ENCODE results near the gene ZNRD2.
A peak's percentile ranks its signal among the peaks of the same experiment; 100 is the strongest.

The ZNRD2 gene

DNA sequence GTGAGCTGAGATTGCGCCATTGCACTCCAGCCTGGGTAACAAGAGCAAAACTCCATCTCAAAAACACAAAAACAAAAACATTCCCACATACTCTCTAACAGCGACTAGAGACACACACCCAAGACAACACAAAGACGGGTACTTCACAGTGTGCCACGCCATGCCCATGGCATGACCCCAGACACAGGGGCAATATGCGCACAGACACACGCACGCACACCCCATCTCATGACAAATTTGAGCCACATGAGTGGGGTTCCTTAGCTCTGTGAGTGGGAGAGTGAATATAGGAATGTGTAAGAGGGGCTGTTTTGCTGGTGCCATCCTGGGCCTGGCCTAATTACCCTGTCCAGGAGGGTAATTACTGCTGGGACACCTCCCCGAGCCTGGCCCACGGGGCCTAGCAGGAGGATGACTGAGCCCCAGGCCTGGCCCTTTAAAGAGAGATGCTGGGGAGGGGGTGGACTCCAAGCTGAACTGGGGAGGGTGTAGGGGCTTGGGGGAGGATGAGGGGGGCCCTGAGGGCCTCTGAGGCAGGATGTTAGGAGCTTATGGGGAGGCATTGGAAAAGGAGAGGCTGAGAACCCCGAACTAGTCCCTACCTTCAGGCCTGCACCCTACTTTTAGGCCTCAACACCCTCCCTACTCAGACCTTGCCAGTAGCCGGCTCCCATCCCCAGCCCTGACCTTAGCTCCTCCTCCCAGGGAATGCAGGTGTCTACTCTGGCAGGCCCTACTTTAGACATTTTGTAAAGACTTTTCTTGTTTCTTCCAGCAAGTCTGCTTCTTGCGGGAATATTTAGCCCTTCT lies 13.6 kb upstream of the ZNRD2 start:
- no peak for DNase-seq

DNA sequence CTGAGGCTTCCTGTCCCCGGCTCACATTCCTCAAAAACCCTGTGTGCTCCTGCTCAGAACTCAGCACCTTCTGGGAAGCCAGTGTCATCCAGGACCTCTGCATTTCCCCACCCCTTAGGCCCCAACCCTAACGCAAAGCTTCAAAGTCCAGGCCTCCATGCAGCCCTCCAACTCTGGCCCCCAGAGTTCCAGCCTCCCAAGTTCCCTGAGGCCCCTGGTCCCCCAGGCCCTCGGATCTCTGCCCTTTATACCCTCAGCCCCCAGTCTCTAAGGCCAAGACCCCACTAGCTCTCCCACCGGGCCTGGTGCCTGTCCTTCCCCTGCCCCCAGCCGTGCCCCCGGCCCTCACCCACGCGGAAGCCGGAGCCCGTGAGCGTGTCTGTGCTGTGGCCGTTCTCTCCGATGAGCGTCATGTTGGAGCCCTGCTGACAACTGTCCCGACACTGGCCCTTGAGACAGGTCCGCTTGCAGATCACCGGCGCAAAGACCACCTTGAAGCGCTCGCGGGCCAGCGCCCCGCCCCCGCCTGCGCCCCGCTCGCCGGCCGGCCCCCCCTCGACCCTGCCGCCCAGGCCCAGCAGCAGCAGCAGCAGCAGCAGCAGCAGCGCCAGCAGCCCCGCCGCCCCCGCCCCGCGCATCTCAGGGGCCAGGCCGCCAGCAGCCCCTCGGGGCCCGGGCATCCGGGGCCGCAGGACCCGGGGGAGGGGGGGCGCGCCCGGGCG lies 12.8 kb upstream of the ZNRD2 start:
- DNase-seq: no peak

DNA sequence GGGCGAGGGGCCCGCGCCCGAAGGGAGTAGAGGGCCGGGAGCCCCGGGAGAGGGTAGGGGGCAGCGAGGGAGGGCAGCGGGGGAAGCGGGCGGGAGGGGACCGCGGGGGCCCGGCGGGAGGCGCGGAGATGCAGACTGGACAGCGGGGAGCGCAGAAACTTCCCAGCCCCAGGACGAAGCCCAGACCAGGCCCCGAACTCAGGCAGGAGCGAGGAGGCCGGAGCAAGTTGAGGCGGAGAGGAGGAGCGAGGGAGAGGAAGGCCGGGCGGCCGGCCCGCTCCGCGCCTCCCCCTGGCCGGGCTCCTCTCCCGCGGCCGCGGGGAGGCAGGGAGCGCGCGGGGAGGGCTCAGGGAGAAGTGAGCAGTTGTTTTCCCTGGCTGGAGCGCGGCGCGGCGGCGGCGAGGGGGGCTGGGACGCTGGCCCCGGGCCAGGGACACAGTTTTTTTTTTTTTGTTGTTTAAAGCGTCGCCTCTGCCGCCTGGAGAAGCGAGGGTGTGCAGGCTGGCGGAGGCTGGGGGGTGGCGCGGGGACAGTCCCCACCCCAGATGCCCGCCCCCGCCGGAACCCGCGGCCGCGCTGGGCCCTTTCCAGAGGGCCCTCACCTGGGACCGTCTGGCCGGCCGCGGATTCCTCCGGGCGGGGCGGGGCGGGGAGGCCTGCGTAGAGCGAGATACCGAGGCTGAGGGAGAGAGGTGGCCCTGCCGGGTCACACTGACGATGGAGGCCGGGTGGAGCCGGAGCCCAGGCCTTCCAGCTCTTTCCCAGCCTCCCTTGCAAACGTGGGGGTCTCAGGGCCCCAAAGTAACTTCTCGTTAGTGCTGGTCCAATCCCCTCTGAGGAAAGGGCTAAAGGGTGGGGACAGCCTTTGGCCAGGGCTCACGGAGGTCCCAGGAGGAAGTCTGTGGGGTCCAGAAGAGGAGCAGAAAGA lies 12.0 kb upstream of the ZNRD2 start, which contains the start of gene LTBP3:
Gene LTBP3, minus strand, starts transcription at position 358 of the 928 bp plus-strand sequence. CDS start 400 bp downstream, outside the sequence.
- peak; percentile 55 for DNase-seq

DNA sequence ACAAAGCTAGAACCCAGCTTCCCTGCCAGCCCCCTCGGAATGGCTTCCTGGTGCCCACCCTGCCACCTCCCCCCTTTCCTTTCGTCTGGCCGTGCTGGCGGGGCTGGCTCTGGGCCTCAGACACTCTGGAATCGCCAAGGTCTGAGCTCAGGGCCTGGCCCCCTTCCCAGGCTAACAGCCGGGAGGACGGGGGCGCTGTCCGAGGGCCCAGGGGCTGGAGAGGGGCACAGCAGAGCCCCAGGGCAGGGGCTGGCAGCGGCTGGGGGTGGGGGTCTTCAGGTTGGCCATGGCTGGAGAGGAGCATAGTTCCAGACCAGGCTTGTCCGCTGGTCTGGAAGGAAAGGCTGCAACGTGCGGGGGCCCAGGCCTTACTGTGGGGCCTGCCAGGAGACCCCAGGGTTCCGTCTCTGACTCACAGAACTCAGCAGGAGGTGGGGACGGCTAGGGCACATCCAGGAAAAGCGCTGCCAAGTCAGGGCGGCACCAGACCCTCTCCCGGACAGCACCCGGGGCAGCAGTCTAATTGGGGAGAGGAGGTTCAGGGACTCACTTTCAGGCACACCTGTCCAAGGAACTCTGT lies 11.3 kb upstream of the ZNRD2 start:
- DNase-seq: no peak

DNA sequence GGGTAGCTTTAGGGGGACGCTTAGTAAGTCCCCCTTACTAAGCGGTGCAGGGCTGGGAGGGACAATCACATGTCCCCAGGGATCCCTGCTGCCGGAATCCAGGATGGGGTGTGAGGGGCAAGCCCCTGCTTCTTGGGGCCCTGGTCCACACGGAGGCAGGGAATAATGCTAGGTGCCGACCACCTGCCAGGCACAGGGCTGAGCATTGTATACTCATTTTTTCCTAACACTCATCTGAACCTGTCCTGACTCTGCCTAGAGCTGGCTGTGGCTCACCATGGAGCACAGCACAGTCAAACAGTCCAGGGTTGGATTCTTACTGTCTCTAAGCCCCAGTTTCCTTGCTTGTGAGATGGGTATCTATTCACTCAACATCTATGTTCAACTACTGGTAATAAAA lies 10.7 kb upstream of the ZNRD2 start:
- DNase-seq: no peak

DNA sequence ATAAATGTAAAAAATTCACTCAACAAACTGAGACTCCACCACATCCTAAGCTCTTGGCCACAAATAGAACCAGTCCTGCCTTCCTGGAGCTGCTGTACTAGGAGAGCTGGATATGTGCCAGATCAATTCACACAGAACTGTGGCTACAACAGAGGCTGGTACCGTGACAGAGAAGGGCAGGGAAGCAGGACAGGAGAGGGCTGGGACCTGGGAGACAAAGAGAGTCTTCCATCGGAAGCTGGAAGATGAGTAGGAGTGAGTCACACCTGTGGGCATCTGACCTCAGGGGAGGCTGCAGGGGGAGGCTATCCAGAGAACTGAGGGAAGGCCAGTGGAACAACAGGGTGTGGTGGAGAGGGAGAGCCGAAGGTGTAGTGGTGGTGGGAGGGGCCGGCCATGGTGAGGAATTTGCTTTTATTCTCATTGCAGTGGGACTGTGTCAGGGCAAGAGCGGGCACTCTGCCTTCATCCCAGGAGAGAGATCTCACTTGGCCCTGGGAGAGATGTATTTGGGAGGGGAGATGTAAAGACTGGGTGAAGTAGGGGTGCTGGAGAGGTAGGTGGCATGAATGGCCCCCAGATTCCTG lies 10.2 kb upstream of the ZNRD2 start:
- DNase-seq: no peak

DNA sequence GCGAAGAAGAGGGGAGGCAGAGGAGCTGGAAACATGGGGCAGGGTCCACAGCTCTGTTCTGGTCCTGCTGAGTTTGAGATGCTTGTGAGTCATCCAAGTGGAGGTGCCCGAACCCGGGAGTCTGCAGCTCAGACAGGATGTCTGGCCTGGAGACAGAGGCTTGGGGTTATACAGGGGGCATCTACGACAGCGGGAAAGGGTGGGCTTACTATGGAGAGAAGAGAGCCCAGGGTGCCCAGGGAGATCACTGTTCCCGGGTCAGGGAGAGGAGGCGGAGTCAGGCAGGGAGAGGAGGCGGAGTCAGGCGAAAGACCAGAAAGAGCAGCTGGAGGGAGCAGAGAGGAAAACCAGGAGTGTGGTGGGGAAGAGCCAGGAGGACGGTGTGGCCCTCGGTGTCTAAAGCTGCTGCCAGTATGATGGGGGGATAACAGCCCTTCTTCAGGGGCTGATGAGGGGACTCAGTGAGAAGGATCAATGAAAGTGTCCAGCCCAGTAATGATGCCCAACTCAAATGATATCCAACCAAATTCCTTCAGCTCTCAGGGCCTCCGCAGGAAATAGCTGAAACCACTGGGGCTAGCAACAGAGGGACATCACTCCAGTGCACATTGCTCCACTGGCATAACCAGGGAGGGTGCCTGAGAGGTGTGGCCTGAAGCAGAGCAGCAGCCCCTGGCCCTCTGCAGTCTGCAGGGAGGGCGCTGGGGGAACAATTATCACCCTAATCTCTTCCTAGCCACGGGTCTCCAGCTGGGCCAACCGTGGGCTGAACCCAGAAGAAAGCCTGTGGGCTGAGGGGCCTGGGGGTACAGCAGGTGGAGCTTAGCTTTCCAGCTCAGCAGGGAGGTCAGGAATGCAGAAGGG lies 9.5 kb upstream of the ZNRD2 start:
- no peak for DNase-seq

DNA sequence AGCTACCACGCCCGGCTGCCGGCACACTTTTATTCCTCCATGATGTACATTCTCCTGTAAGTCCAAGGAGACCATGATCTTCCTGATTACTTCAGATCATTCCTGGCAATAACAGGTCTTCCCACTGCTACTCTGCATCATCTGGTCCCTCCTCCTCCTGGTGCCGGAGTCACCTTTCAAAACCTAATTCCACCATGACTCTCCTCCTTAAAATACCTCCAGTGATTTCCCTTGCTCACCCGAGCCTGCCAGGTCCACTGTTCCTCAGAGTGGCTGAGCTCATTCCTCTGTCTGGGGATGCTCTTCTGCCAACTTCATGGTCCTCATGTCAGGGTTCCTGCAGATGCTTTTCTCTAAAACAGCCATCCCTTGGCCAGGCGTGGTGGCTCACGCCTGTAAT lies 8.3 kb upstream of the ZNRD2 start:
- no peak for DNase-seq

DNA sequence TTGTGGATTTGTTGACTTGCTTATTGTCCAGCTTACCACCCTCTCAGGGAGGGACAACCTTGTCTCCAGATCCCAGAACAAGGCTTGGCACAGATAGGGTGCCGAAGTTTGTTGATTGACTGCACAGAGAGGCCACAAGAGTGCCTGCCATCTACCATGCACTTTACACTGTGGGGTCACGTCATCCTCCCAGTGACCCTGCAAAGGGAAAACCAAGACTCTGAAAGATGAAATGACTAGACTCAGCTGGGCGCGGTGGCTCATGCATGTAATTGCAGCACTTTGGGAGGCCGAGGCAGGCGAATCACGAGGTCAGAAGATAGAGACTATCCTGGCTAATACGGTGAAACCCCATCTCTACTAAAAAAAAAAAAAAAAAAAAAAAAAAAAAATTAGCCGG lies 7.5 kb upstream of the ZNRD2 start:
- no peak for DNase-seq

DNA sequence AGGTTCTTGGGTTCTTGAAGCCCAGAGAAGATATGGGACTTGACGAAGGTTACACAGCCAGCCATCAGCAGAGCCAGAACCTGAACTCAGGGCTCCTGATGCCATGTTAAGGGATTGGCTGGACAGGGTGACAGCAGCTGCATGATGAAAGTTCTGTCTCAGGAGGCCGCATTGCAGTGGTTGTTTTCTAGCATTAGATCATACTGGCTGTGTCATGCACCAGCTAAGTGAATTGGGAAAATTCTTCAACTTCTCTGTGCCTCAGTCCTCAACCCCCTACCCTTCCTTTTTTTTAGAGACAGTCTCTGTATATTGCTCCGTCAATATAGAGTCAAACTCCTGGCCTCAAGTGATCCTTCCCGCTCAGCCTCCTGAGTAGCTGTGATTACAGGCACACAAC lies 6.7 kb upstream of the ZNRD2 start:
- no peak for DNase-seq

DNA sequence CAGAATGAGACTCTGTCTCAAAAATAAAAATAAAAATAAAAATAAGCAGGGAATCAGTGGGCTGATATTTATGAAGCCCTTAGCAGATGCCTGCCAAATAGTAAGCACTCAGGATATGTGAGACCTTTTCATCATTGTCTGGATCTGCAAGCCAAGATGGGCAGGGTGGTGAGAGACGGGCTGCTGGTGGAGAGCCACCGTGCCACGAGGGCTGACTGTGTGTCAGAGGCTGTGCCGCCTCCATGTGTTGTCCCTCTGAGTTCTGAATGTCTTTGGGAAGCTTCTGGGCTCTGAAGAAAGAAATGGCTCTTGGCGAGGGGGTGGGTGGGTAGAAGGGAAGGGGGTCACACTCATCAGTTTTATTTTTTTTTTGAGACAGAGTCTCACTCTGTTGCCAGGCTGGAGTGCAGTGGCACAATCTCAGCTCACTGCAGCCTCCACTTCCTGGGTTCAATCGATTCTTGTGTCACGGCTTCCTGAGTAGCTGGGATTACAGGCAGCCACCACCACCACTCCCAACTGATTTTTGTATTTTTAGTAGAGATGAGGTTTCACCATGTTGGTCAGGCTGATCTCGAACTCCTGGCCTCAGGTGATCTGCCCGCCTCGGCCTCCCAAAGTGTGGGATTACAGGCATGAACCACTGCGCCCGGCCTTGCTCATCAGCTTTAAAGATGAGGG lies 5.3 kb upstream of the ZNRD2 start:
- DNase-seq: peak; percentile 56

DNA sequence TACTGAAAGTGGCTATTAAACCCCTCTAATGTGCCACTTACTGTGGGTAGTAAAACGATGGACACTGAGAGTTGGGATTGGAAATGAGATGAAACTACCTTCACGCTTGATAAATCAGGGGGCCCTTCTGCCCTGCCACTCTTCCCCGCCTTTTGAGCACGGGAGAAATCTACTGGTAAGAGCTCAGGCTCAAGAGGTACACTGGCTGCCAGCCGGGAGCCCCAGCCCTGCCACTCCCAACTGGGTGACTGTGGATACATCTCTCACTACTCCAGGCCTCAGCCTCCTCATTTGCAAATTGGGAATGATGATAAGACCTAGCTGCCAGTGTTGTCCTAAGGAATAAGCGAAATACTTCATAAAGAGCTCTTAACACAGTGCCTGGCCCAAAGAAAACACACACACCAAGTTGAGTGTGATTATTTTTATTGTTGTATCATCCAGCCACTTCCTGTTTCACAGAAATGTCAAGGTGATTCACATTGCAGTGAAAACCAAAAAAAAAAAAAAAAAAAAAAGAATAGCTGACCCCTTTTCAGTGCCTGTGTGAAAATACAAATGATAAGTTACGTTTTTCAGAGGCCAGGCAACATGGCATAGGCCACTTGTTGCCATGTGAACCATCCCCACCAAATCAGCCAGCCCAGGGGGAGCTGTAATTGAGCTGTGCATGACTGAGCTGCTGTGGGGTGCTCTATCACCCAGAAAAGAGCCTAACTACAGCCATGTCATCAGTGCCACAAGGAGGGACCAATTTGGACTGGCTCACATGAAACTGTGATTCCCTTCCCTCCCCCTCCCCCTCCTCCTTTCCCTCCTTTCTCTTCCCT lies 4.4 kb upstream of the ZNRD2 start:
- DNase-seq: peak; percentile 83

DNA sequence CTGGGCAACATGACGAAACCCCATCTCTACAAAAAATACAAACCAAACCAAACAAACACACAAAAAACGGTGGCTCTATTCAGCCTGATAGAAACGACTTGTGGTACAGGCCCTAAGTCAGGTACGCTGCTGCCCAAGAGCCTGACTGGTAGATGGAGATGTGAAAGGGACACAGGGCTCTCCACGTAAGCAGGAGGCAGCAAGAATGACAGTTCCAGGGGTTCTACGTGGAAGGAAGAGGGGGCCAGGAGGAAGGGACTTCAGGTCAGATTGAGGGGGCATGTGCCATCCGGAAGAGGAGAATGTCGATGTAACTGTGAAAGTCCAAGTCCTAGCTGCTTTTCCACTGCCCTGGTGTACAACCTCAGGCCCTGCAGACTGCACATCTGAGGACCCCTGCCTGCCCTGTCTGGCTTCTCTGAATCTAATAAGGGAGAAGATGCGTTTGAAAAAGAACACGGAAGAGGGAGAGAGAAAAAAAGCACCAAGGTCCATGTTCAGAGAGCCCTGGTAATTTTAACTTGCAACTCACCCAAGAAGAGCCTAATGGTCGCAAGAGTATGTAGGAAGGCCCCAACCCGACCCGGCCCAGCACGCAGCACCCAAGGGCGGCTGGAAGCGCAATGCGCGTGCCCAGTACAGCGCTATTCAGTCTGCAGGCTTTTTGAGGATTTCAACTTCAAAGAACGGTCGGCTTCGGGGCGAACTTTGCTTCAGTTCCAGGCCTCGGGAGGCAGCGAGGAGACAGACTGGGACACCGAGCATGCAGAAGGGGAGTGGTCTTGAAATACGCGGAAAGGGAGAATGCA lies 909 bp upstream of the ZNRD2 start:
- DNase-seq: no peak

DNA sequence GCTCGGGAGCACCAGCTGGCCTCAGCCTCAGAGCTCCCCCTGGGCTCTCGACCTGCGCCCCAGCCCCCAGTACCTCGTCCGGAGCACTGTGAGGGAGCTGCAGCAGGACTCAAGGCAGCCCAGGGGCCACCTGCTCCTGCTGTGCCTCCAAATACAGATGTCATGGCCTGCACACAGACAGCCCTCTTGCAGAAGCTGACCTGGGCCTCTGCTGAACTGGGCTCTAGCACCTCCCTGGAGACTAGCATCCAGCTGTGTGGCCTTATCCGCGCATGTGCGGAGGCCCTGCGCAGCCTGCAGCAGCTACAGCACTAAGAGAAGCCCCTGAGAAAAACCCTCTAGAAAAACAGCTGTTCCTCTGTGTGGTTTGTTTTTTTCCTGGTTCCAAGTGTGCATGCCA lies 1.1 kb downstream of the ZNRD2 start:
- DNase-seq: no peak

DNA sequence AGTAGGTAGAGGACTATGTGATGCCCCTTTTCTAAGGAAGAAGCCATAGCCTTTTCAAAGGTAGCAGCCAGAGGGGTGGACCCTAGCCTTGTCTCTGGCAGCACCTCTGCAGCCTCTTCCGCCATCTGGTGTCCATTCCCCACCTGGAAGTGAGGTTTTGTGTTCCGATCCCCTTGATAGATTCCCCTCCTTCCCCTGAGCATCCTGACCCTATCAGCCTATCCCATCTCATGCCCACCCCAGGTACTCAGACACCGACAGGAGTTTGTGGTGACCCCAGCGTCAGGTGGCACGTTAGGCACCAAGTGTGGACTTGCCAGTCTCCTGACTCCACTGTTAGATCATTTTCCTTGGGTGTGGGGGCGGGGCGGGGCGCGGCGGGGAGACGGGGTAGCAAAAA lies 1.7 kb downstream of the ZNRD2 start:
- no peak for DNase-seq

DNA sequence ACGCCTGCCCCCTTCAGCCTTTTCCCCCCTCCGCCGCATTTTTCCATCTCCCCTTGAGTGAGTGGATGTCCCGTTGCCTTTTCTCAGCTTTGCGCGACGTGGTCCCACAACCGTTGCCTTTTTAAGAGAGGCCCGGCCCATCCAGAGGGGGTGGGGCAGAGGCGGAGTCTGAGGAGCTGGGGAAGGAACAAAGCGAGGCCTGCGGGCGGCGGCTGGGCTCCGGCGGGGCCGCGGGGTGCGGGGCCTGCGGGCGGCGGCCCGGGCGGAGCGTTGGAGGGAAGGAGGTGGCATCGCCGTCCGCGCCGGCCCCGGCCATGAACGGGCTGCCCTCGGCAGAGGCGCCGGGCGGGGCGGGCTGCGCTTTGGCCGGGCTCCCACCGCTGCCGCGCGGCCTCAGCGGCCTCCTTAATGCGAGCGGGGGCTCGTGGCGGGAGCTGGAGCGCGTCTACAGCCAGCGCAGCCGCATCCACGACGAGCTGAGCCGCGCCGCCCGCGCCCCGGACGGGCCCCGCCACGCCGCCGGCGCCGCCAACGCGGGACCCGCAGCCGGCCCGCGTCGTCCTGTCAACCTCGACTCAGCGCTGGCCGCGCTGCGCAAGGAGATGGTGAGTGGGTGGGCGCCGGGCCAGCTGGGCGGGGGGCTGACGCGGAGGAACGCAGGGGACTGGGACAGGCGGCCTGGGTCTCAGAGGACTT lies 2.2 kb downstream of the ZNRD2 start, which contains the start of gene FAM89B:
Gene FAM89B, plus strand, starts transcription at position 183 of the 696 bp plus-strand sequence. Its CDS starts 132 bp downstream, at position 315.
- DNase-seq: peak; percentile 92

DNA sequence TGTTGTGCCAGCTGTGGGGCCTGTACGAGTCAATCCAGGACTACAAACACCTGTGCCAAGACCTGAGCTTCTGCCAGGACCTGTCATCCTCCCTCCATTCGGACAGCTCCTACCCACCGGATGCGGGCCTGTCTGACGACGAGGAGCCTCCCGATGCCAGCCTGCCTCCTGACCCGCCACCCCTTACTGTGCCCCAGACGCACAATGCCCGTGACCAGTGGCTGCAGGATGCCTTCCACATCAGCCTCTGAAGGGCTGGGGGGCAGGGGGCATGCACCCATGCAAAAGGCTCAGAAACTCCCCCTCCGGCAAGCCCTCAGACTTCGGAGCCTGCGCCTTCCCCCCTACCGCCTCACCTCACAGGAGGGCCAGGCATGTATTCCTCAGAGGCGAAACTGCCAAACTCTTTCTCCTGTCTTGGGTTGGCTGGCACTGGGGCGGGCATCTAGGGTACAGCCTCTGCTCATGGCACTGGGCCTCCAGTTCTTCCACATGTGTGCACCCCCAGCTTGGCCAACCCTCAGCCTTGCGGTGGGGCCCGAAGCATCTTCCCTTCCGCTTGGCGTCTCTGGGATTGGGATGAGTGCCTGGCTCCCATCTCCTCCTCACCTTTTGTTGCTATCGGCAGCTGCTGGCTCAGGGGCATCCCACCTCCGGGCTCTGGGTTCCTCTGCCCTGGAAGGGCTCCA lies 3.3 kb downstream of the ZNRD2 start:
- no peak for DNase-seq

Measured in CD4-positive, alpha-beta T cell treated with Interleukin-21 for 1 hour (primary cell).